Stimulated activated CD4-positive, alpha-beta T cell treated with anti-CD3 and anti-CD28 coated beads, Interleukin-15, amount 100 ng/mL, for 24 hours (primary cell): ENCODE measurements around the gene STX1A.
"Not testable (repeated sequence)": the region's sequence is repeated elsewhere in the genome, so short reads cannot be mapped to it uniquely, and the experiment has no call there.

ENCODE experiments used
- DNase-seq: peaks from one replicate; pipeline ENCODE4 v3.0.0-alpha.2; 2020

The STX1A gene

DNA sequence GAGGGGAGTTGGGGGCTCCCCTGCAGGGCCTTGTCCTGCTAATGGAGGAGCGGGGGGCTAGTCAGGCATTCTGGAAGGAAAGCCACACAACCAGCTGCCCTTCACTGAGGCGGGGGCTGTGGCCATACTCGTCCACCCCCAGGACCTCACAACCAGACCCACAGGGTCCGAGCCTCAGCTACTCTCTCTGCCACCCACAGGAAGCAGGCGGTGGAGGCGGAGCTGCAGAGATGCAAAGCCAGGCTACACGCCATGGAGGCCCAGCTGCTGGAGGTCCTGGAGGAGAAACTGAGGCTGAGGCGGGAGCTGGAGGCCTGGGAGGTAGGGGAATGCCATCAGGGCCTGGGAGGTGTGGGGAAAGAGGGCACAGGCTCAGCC lies 16.0 kb upstream of the STX1A start:
- DNase-seq, result no peak

DNA sequence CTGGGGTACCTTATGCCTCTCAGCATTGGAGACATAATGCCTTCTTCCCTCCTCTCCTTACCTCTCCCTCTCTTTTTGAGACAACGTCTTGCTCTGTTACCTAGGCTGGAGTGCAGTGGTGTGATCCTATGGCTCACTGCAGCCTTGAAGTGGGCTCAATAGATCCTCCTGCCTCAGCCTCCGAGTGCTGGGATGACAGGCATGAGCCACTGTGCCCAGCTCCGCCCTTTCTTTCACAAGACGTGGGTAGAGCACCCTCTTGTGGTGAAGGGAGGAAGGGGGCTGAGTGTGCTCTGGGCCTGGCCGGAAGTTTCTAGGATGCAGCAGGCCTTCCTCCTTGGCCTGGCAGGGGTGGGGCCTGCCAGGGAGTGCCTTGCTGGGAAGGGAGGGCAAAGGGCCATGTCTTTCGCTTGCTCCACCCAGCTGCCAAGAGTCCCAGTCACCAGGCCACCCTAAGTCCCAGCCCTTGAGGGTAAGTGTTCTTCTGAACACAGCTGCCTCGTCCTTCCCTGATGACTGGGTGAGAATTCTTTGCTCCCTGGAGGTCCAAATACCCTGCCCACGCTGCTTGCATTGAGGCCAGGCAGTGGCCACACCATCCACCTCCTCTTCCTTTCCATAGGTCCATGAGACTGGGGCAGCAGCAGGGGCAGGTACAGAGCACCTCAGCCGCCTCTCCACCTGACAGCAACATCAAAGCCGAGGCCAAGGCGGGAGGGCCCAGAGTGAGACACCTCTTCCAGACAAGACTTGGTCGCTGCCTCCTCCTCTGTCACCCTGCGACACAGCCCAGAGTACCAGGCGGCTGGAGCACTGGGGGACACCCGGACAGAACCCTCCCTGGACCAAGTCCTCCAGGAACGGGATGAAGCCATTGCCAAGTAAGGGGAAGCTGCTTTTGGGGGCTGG lies 15.4 kb upstream of the STX1A start:
- peak; percentile 89 for DNase-seq

DNA sequence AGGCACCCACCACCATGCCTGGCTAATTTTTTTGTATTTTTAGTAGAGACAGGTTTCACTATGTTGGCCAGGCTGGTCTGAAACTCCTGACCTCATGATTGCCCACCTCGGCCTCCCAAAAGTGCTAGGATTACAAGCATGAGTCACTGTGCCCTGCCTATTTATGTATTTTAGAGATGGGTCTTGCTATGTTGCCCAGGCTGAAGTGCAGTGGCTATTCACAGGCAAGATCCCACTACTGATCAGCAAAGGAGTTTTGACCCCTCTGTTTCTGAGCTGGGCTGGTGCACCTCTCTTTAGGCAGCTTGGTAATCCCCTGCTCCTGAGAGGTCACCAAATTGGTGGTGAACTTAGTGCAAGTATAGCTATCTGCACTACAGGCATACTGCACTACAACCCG lies 12.9 kb upstream of the STX1A start:
- DNase-seq, result no peak

DNA sequence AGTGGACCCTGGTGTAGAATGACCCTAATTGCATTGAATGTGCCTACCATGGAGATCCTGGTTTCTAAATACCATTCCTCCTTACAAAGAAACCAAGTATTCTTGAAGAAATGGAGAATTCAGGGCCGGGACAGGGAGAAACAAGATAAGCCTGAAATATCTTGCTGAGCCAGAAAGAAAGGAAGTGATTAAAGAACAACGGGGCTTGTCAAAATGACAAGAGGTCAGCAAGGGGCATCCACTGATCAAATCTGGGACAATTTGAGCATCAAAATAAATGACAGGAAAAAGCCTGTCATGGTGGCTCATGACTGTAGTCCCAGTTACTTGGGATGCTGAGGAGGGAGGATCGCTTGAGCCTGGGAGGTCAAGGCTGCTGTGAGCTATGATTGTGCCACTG lies 11.0 kb upstream of the STX1A start:
- no peak for DNase-seq

DNA sequence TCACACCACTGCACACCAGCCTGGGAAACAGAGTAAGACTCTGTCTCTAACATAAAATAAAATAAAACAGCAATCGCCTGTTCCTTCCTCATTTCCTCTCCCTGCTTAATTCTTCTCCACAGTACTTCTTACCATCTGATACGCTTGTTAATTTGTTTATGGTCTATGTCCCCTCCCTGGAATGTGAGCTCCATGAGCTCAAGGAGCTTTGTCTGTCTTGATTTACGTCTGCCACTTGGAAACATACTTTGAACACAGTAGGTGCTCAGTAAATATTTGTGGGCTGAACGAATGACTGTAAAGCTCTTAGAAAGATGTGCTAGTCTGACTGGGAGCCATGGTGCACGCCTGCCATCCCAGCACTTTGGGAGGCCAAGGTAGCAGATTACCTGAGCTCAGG lies 9.1 kb upstream of the STX1A start:
- no peak for DNase-seq

DNA sequence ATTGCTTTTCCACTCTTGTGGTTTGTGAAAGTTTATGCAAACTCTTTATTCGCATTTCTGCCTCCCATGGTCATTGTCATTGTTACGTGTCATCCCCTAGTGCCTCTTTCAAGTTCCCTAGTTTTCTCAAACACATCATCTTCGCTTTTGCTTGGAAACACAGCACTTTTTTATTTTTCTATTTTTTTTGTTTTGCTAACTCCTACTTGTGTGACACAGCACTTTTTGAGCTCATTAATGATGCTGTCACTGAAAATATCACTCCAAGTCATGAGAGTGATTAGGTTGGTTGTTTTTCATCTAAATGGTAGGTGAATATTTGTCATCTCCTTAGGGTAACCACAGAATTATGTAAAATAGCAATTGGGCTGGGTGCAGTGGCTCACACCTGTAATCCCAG lies 8.5 kb upstream of the STX1A start:
- no peak for DNase-seq

DNA sequence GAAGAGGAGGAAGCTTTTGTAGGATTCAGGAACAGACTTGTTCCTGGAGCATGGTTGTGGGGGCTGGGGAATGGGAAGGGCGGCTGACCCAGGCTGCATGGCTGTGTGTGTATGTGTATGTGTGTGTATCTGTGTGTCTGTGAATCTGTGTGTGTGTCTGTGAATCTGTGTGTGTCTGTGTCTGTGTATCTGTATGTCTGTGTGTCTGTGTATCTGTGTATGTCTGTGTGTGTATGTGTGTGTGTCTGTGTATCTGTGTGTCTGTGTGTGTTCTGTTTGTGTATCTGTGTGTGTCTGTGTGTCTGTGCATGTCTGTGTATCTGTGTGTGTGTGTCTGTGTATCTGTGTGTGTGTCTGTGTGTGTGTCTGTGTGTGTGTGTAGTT lies 6.6 kb upstream of the STX1A start:
- DNase-seq, result no peak

DNA sequence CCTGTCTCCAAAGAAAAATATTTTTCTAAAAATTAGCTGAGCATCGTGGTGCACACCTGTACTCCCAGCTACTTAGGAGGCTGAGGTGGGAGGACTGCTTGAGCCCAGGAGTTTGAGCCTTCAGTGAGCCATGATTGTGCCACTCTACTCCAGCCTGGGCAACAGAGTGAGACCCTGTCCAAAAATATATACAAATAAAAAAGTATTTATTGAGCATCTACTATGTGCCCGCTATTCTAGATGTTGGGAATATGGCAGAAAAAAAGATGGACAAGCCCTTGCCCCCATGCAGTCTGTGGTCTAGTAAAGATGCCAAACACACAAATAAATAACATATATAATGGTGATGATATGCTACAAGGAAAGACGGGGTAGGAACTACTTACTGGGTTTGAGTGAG lies 4.3 kb upstream of the STX1A start:
- no peak for DNase-seq

DNA sequence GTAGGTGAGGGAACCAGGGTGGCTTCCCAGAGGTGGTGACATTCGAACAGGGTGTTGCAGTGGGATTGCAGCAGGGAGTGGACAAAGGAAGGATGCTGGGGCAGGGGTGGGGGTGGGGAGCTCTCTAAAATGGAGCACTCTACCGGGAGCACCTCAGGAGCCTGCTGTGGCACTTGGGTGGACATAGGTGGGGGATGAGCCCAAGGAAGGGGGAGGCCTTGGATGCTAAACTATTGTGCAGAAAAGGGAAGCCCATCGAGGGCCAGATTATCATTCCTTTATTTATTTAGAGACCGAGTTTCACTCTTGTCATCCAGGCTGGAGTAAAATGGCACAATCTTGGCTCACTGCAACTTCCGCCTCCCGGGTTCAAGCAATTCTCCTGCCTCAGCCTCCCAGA lies 3.3 kb upstream of the STX1A start:
- no peak for DNase-seq

DNA sequence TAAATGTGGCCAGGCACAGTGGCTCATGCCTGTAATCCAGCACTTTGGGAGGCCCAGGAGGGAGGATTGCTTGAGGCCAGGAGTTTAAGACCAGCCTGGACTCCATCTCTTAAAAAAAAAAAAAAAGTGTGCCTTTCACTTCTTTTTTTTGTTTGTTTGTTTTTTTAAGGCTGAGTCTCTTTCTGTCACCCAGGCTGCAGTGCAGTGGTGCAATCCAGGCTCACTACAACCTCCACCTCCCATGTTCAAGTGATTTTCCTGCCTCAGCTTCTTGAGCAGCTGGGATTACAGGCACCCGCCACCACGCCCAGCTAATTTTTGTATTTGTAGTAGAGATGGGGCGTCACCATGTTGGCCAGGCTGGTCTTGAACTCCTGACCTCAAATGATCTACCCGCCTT lies 2.7 kb upstream of the STX1A start:
- not testable (repeated sequence) for DNase-seq

DNA sequence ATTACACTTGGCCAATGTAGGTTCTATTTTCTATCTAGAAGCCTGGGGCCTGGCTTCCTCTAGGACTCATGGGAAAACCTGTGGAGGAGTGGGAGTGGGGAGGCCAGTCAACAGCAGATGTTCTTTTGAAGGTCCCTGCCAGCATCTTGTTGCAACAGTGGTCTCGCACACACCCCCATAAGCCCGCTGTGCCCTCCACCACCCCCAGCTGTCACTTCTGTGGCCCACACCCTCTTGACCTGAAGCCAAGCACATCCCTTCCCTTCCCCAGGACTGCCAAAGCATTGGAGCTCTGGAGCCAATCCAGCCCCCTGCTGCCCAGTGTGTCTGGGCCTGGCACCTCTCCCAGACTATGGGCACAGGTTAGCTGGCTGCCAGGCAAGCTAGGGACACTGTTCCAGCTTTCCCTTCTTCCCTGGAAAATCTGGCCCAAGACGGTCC lies 1.9 kb upstream of the STX1A start:
- no peak for DNase-seq

DNA sequence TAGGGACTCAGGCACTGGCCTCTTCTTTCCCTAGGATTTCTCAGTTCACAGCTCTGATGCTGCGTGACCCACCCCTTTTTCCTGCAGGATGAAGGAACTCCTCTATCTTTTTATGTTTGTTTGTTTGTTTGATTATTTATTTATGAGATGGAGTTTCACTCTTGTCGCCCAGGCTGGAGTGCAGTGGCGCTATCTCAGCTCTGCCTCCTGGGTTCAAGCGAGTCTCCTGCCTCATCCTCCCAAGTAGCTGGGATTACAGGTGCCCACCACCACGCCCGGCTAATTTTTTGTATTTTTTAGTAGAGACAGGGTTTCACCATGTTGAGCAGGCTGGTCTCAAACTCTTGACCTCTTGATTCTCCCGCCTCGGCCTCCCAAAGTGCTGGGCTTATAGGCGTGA lies 974 bp upstream of the STX1A start:
- DNase-seq, result not testable (repeated sequence)

DNA sequence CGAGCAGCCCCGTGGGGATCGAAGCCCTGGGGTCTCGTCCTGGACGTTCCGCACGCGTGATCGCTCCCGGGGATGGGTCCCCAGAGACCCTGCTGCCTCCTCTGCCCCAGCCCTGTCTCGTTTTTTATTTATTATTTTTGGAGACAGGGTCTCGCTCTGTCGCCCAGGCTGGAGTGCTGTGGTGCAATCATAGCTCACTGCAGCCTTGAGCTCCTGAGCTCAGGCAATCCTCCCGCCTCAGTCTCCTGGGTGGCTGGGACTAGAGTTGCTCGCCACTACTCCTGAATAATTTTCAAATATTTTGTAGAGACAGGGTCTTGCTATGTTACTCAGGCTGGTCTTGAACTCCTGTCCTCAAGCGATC lies 319 bp upstream of the STX1A start:
- DNase-seq, result no peak

DNA sequence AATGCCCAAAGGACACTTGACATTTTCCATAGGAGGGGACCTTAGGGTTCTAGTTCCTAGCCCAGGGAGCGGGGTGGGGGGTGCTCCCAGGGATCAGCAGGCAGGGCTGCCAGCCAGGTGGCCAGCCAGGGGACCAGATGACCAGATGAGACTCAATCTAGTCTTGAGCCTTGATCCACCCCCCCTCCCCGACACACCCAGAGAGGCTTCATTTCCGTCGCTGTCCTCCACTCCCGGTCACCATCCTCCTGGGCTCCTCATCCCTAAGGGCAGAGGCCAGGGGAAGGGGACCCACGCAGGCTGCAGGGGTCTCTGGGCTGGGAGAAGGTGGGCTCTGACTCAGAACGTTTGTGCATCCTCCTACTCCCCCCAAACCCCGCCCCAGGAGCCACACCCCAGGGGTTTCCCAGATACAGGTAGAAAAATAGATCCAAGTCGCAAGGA lies 1.0 kb downstream of the STX1A start:
- DNase-seq, result peak; percentile 50

DNA sequence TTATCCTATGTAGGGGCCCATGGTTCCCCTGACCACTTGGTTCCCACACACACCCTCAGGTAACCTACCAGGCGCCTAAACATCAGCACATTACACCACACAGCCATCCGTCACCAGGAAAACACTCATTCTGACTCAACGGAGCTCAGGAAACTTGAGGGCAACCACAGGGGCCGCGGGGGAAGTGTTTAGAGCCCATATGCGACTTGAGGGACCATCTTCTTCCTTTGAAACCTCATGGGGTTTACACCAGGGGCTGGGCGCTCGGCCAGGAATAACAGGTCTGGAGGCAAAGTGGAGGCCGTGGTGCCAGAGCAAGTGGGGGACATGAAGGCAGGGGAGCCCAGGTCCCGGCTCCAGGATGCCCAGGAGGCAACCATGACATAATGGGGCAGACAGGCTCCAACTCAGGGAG lies 1.5 kb downstream of the STX1A start:
- peak; percentile 88 for DNase-seq

DNA sequence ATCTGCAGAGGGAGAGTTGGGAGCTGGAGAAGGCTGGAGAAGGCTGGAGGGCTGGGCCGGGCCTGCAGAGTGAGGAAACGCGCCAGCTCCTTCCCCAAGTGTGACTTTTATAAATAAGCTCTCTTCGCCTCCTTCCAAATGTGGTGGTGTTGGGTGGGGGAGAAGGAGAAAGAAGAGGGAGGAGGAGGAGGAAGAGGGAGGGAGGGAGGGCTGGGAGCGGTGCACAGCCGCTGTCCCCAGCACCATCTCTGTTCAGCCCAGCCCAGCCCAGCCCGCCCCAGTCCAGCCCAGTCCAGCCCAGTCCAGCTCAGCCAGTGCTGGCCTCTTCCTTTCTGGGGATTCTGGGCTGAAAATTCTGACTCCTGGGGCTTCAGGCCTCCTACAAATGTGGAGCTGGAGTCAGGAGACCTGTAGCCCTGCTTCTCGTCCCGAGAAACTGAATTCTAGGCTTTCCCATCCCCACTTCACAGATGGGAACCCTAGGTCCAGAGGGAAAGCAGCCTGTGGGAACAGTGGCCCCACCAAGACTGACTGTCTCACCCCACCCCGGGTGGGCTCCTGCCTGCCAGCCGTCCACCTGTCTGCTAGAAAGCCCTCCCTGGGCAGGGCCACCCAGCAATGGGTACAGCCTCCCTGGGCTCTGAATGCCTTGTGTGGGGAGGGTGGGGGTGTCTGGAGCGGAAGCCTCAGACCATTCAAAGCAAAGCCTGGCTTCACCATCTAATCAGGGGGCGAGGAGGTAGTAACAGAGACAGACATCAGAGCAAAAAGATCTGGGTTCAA lies 2.3 kb downstream of the STX1A start:
- DNase-seq, result no peak

DNA sequence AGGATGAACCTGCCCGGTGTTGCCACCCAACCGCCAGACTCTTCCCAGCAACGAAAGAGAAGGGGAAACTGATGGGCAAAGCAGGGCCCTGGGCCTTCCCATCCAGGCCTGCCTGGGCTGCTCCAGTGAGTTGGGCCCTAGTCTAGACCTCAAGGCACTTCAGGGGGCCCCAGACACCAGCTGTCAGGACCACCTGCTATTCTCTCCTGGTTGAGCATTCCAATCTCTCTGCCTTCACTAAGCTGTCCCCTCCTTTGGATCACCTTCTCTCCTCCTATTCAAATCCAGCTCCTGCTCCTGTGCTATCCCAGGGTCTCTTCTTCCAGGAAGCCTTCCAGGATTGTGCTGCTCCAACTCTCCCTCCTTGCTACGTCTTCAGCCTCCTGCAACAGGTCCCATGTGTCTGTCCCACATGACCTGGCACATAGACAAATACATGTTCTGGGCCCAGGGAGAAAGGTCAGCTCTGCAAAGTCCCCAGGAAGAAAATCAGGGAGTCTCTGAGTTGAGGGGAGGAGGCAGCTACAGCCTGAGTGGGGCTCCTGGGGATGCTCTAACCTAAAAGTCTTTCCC lies 3.1 kb downstream of the STX1A start:
- DNase-seq, result no peak

DNA sequence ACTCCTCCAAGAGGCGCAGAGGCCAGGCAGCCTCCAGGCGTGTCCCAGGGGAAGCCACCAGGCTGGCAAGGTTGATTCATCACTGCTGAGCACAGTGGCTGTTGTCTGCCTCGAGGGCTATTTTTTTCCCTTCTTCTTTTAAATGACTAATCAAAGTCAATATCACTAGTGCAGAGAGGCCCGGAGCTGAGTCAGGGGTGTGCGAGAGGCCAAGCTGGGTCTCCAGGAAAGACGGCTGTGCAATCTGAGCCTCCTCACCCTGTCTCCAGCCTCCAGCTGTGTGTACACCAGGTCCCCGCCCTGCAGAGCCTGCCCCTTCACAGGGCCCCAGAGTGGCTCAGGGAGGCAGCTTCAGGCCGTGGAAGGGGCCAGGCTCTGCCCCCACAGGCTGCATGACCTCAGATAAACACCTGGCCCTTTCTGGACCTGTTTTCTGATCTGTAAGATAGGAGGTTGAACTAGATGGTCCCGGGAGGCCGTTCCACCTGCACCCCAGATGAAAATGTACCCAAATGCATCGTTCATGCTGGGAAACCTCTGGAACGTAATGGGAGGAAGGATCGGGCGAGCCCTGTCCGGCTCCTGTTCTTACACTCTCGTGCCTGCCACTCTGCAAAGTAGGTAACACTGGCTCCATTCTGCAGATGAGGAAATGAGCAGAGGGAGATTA lies 3.7 kb downstream of the STX1A start:
- peak; percentile 86 for DNase-seq

DNA sequence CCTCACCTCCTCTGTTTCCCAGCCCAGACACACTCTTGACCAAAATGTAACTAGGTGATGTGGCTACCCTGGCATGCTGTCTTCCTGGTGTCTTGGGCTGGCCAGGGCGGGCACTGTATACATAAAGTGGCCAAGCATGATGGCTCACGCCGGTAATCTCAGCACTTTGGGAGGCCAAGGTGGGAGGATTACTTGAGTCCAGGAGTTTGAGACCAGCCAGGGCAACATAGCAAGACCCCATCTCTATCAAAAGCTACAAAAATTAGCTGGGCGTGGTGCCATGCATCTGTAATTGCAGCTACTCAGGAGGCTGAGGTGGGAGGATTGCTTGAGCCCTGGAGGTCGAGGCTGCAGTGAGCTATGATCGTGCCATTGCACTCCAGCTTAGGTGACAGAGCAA lies 6.2 kb downstream of the STX1A start:
- DNase-seq, result not testable (repeated sequence)

DNA sequence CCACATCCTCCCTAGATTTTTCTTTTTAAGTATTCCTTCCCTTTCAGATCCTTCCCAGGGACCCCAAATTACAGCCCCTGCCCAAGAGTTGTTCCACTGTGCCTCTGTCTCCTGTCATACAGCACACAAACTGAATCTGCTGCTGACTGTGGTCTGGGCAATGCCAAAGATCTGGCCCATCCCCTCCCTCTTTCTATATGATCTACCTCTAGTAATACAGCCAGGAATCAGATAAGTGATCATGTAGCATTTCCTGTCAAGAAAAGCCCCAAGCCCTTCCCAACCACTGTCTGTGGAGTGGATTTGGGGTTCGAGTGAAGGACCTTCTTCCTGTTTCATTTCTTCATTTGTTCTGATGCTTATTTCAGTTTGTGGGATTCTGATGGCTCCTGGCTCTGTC lies 6.7 kb downstream of the STX1A start:
- DNase-seq, result no peak

DNA sequence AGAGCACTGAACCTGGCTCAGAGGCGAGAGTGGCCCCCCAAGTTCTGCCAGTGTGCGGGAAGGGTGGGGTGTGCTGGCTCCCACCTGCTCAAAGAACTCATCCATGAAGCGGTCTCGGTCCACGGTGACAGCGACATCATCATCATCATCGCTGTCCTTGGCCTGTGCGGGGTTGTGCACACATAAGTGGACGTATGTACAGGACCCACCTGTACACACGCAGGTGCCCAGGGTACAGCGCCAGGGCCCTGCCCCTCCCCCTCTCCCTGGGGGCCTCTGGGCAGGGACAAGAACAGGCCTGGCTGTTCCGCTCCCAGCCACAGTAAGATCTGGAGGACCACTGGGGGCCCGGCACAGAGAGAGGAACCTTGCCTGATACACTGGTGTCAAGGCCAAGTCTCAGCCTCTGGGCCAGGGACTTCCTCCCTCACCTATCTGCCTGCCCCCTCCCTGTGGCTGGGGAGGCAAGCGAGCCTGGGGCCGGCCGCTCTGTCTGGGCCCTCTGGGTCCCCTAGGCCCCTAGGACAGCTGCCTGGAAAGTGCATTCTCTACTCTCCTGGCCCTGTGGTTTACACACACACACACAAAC lies 10.4 kb downstream of the STX1A start:
- no peak for DNase-seq

DNA sequence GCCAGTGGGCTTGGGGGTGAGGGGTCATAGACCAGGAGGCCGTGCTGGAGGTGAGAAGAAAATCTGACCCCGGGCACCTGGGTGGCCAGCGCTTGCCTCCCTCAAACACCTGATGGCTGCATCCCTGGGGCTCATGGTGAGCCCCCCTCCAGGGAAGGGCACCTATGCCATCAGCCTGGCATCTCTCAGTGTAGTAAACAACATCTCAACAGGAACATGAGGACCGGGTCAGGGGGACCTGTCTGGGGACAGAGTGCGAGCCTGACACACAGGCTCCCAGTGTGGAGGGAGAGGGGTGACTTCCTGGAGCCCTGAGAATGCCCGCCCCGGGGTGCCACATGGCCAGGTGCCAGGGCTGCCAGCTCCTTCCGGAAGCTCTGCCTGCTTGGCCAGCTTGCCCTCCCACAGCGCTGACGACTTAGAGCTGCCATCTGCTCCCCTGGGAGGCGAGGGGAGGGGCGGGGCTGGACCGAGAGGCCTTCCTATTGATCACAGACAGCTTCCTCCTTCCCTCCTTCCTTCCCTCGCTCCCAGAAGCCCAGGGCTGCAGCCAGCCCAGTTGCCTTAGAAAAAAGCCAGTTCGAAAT lies 12.3 kb downstream of the STX1A start:
- DNase-seq, result no peak
